D341Med (cell line): Measurements from ENCODE around the gene ARID3B.

Source experiments
- DNase-seq: peaks from one replicate; pipeline ENCODE4 v3.0.0; 2012; ENCODE audit warnings: low spot score

The ARID3B gene

DNA sequence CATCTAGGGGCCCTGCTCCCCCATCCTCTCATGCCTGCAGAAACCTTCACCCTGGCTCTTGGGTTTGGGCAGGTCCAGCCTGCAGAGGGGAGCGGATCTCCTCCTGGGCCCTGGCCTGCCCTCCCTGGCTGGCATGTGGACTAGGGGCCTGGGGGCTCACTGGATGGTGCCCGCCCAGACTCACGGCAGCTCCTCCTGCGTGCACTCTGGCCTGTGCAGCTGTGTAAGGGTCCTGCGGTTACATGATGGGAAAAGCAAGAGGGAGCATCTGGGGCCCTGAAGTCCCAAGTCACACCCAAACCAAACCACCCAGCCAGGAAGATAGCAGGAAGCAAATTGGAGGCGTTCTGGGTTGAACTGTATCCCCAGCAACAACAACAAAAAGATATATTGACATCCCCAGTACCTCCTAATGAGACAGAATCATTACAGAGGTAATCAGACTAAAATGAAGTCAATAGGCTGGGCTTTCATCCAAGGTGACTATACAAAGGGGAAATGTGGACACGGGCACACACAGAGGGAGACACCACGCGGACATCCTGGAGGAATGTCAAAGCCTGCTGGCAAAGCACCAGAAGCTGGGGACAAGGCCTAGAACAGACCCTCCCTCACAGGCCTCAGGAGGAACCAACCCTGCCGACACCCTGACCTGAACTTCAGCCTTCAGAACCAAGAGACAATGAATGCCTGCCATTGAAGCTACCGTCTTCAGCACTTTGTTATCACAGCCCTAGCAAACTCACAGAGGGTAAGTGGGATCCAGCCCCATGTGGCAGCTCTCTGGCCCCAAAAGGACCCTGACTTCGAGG, 64.2 kb downstream of the ARID3B start:
- DNase-seq = no peak

DNA sequence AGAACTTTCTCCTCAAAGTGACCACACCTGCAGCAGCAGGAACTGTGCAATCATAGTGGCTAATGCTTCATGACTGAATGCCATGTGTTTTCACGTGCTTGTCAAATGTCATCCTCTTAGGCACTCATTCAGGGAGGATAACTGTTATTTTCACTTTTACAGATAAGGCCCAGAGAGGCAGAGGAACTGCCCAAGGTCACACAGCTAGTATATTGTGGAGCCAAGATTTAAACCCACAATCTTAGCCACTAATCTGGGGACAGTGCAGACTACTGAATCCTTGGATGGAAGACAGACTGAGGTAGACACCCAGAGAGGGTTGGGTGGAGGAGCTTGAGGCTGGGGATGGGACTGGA, 64.8 kb downstream of the ARID3B start:
- DNase-seq = no peak

- no peak for DNase-seq
These were observed 67.8 kb downstream of the ARID3B start for GRCh38 chr15:74608786-74609185.

DNA sequence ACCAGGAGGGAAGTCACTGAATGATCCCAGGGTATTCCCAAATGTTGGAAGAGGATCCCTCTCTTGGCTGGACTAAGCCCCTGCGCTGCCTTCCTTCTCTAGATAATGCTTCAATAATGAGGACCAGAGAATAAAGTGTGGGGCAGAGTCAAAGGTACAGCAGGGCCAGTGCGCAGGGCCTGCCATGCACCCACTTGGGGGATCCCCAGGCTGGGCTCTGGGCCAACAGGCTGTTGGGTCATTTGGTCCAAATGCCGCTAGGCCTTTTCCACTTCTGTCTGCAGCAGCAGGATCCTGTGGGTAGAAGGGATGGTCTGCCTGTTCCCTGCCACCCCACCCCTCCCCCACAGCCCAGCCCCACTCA, 68.9 kb downstream of the ARID3B start:
- DNase-seq = no peak

GRCh38 chr15:74610302-74610951, 69.4 kb downstream of the ARID3B start:
- no peak for DNase-seq

DNA sequence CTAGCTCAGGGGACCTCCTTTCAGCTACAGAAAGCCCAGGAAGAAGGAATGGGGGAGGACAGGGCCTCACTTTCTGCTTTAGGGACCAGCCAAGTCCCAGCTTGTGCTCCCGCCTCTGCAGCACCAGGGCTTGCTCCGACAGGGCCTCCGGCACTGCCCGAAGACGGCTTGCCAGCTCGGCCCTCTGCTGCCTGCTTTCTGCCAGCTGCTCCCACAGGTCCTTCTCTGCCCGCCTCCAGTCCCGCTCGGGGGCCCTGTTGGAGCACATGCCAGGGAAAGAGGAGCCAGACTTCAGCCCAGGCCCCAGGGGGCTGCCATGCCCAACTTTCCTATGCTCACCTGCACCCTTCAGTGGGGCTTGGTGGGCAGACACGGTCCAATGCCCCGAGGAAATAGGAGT, 70.3 kb downstream of the ARID3B start:
- no peak for DNase-seq

DNA sequence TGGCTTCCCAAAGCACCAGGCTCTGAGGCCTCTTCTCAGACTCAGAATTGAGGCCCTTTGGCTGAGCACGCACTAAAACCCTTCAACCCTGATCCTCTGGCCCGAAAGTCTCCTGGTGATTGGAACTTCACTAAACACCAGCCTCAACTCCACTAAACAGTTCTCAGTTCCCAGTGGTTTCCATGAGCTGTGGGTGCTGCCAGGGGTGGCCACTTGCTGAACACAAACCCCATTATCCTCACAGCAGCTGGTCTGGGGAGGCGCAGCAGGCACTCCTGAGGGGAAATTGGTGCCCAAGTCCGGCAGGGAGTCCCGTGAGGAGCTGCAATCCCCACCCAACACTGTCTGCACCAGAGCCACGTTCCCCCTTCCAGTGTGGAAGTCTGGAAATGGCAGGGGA, 70.8 kb downstream of the ARID3B start:
- no peak for DNase-seq

GRCh38 chr15:74612677-74613076, 71.7 kb downstream of the ARID3B start:
- no peak for DNase-seq

GRCh38 chr15:74613089-74613952, 72.3 kb downstream of the ARID3B start:
- no peak for DNase-seq

DNA sequence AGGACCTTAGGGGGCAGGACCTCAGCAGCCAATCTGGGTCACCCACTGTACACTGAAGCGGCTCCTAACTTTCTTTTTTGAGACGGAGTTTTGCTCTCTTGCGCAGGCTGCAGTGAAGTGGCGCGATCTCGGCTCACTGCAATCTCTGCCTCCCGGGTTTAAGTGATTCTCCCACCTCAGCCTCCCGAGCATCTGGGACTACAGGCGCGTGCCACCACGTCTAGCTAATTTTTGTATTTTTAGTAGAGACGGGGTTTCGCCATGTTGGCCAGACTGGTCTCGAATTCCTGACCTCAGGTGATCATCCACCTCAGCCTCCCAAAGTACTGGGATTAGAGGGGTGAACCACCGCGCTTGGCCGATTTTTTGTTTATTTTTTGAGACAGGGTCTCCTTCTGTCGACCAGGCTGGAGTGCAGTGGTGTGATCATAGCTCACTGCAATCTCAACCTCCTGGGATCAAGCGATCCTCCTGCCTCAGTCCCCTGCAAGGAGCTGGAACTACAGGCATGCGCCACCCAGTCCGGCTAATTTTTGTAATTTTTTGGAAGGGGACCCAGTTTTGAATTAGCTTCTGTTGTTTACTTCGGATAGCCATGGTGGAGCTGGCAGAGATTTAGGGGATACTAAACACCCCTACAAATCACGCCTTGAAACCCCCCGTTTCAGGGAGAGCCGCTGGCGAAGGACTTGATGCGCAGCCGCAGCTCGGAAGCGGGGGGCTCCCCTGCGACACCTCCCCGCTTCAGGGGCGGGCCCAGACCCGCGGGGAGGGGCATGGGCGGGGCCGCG, 73.1 kb downstream of the ARID3B start:
- DNase-seq = peak; percentile 98

DNA sequence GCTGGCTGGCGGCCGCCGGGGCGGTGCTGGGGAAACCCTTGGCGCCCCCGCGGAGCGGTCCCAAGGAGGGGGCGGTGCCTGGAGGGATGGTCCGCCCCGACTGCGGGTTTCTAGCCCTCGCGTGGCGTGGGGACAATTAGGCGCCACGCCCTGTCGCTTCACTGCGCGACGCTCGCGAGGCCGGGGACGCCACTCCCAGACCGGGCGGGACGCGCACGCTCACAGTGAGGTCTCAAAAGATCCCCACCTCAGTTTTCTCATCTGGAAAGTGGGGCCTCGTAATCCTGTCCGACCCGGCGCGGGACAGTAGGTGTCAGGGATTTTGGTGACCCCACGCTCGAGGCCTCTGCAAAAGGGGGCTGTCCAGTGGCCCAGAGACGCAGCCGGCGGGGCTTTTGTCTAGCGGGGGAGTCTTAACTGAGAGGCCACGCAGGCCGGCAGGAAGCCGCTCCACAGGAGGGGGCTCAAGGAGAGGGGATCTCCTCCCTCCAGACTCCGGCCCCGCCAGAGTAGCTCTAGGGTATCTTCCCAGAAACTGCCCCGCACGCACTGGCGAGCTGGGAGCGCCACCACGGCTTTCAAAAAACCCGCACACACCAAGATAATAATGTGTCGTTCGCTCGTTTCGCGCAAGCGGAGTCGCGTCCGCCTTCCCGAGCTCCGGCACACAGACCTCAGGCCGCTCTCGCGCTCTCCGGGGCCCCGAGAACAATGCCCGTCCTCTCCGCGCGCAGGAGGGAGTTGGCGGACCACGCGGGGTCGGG, 73.9 kb downstream of the ARID3B start:
- no peak for DNase-seq

GRCh38 chr15:74615508-74616365, 74.7 kb downstream of the ARID3B start, which contains the start of gene CLK3:
Gene CLK3, plus strand, starts transcription at chr15:74615836. Its CDS starts 3,361 bp downstream, at chr15:74619197.
- peak; percentile 98 for DNase-seq

GRCh38 chr15:74616366-74616939, 75.4 kb downstream of the ARID3B start:
- peak; percentile 59 for DNase-seq

- no peak for DNase-seq
These were observed 76.0 kb downstream of the ARID3B start for GRCh38 chr15:74616996-74617395.

- DNase-seq = no peak
These were observed 78.0 kb downstream of the ARID3B start for GRCh38 chr15:74618841-74619596.

DNA sequence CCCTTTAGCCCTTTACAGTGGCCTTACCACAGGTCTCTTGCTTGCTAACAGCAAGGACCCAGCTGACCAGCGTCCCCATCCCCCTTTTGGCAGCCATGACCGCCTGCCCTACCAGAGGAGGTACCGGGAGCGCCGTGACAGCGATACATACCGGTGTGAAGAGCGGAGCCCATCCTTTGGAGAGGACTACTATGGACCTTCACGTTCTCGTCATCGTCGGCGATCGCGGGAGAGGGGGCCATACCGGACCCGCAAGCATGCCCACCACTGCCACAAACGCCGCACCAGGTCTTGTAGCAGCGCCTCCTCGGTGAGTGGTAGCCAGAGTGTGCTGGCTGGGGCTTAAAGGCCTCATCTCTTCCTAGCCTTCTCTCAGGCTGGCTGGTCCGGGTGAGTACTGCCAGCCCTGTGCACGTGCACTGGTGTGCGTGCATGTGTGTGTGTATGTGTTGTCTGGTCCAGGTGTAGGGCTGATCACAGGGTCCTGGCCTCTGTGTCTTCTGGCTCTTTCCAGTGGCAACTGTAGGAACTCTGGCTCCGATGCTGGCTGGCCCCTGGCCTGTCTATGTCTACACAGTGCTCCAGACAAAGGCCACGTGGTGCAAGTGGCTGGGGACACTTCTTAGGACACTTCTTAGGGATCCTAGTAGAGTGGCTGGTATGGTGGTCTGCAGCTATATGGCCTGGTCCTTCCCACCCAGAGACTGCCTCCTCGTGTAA, 79.1 kb downstream of the ARID3B start:
- no peak for DNase-seq

- DNase-seq = peak; percentile 89
These were observed 79.9 kb downstream of the ARID3B start for GRCh38 chr15:74620636-74621545.
